ENCODE data around the gene MYT1.

DNA sequence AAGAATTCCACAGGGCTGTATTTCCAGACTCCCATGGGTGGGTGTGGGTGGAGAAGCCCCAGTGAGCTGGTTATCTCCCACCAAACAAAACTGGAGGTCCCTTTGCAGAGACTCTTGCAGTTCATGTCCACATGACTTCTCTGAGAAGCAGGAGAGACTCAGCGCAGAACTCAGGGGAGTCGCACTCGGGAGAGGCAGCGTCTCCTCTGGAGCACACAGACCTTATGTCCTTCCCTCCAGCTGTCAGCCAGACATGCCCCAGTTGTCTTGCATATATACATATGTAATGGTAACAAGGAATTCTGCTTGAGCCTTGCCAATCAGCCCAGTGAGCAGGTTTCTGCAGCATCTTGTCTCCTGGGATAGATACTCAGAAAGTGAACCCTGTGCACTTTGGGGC lies 23.8 kb downstream of the MYT1 start:
- TF ChIP-seq EZH2 (IDR thresholded peaks at IDR 0.05; ENCODE audit: low read length, unreplicated experiment) (no peak), EZH2phosphoT487 (IDR thresholded peaks at IDR 0.05; ENCODE audit: borderline replicate concordance, low read length) (no peak)
- TF ChIP-seq, protein P1, sequence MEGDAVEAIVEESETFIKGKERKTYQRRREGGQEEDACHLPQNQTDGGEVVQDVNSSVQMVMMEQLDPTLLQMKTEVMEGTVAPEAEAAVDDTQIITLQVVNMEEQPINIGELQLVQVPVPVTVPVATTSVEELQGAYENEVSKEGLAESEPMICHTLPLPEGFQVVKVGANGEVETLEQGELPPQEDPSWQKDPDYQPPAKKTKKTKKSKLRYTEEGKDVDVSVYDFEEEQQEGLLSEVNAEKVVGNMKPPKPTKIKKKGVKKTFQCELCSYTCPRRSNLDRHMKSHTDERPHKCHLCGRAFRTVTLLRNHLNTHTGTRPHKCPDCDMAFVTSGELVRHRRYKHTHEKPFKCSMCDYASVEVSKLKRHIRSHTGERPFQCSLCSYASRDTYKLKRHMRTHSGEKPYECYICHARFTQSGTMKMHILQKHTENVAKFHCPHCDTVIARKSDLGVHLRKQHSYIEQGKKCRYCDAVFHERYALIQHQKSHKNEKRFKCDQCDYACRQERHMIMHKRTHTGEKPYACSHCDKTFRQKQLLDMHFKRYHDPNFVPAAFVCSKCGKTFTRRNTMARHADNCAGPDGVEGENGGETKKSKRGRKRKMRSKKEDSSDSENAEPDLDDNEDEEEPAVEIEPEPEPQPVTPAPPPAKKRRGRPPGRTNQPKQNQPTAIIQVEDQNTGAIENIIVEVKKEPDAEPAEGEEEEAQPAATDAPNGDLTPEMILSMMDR (conservative IDR thresholded peaks at IDR 0.05; ENCODE audit: low read depth, low read length), result no peak

Measured in PC-3 (cell line).